Upper lobe of left lung (tissue), 6 donors: Measurements from ENCODE around the gene TRIM72. TPM values are rescaled to one million over a fixed set of nuclear protein-coding genes. Genes with fewer than 3 reads are reported as not detected.
A peak's percentile ranks its signal among the peaks of the same experiment; 100 is the strongest.

ENCODE experiments used
- ATAC-seq, 2 donors: fragments of 200-7000 bp; cut with Tn5 transposase; one replicate each; pipeline ENCODE4 v1.9.1; 2022; ENCODE audit warnings: mild to moderate bottlenecking in 2 of 2, moderate library complexity in 2 of 2; ENCODE audit not compliant: low FRiP score in 2 of 2
- DNase-seq, 2 donors: peaks; one replicate each; pipeline ENCODE4 v3.0.0-alpha.2; 2019 to 2020
- H3K27ac ChIP-seq, 4 donors: fragments of 200-600 bp; sonication (generic); one replicate each; pipeline ENCODE4 v1.5.1; 2016 to 2019
- H3K27me3 ChIP-seq, 4 donors: fragments of 200-600 bp; sonication (generic); one replicate each; pipeline ENCODE4 v1.5.1; 2017 to 2019
- H3K36me3 ChIP-seq, 4 donors: fragments of 200-600 bp; sonication (generic); one replicate each; pipeline ENCODE4 v1.5.1; 2016 to 2019
- H3K4me1 ChIP-seq, 4 donors: fragments of 200-600 bp; sonication (generic); one replicate each; pipeline ENCODE4 v1.5.1; 2018 to 2019
- H3K4me3 ChIP-seq, 4 donors: fragments of 200-600 bp; sonication (generic); one replicate each; pipeline ENCODE4 v1.5.1; 2017 to 2019; ENCODE audit warnings: mild to moderate bottlenecking in 2 of 4, moderate library complexity in 1 of 4
- H3K9me3 ChIP-seq, 4 donors: fragments of 200-600 bp; sonication (generic); one replicate each; pipeline ENCODE4 v1.5.1; 2018 to 2019
- CTCF ChIP-seq, 6 experiments: fragments of 450-650 bp in 4 of 6; fragments of 200-600 bp in 2 of 6; sonication (generic) in 2 of 6; IDR thresholded peaks; one replicate each; pipeline ENCODE4 v1.5.1; 2016 to 2019; ENCODE audit warnings: antibody characterized with exemption in 6 of 6
- EP300 ChIP-seq, 4 donors: sonication (generic); formaldehyde crosslinking; IDR thresholded peaks; one replicate each; pipeline ENCODE4 v1.5.1; 2017; ENCODE audit warnings: antibody characterized with exemption in 4 of 4, control low read depth in 2 of 4
- POLR2A ChIP-seq, 4 donors: fragments of 450-650 bp; IDR thresholded peaks; one replicate each; pipeline ENCODE4 v1.5.1; 2016 to 2017; ENCODE audit warnings: antibody characterized with exemption in 4 of 4, mild to moderate bottlenecking in 2 of 4
- POLR2AphosphoS5 ChIP-seq, 2 donors: sonication (generic); formaldehyde crosslinking; IDR thresholded peaks; one replicate each; pipeline ENCODE4 v1.5.1; 2017; ENCODE audit warnings: antibody characterized with exemption in 2 of 2
- WGBS, 2 donors: methylation state at CpG; one replicate each; pipeline ENCODE4 v1.1.5; 2017 to 2018; 5-methylcytosine and 5-hydroxymethylcytosine counted together
- total RNA-seq, 6 donors: library from RNA; depleted of rRNA in 4 of 6; stranded (reverse); fragments of >200 nt in 4 of 6; gene quantifications; one replicate each; pipeline versions ENCODE4 v1.1.0 to v1.2.1, GENCODE V29; 2016 to 2021
- donor health status: DM: no; HTN: no; CAD: no; lungs with moderate emphysema.
- donor health status: DM: no; HTN: yes; CAD: no; lungs with severe emphysema.

The TRIM72 gene
- total RNA-seq, 6 donors from 2014 or later: 0.27 TPM; not detected in 5

GRCh38 chr16:31179219-31179746 lies 34.6 kb upstream of the TRIM72 start:
- TF ChIP-seq CTCF (IDR thresholded peaks at IDR 0.05): no peak
- DNase-seq (peak in 1 of 2 donors; percentile 23), ATAC-seq (no peak)
- Histone ChIP-seq H3K9me3 (no peaks in the 10 kb centered on the region), H3K27me3 (no peaks in the 10 kb centered on the region), H3K4me1 (peaks cover 37 to 54% (median 44%) of the 10 kb centered on the region in 4 donors), H3K4me3 (peak overlapping the region; percentile 71 to 94 (median 76)), H3K27ac (peak overlapping the region; percentile 96 to 98 (median 98)), H3K36me3 (peaks cover 9 to 23% (median 16%) of the 10 kb centered on the region in 4 donors)
- WGBS, 2 donors: 3 to 6% methylated on average over 12 to 18 of the region's 27 CpGs

GRCh38 chr16:31179747-31180459 lies 34.0 kb upstream of the TRIM72 start, which contains the start of gene FUS:
Gene FUS (plus strand): TSS chr16:31180139. CDS start chr16:31180215, 76 bp downstream.
- TF ChIP-seq CTCF (IDR thresholded peaks at IDR 0.05) (peak in 4 of 6 experiments; percentile 25 to 50 (median 34)), EP300 (IDR thresholded peaks at IDR 0.05) (peak in 1 of 4 donors; percentile 97), POLR2A (IDR thresholded peaks at IDR 0.05) (peak; percentile 77 to 100 (median 98)), POLR2AphosphoS5 (IDR thresholded peaks at IDR 0.05) (peak; percentile 100)
- H3K27ac ChIP-seq: peak within 1 kb of the TSS; percentile 96 to 98 (median 98)
- H3K27me3 ChIP-seq: no peaks in the 10 kb centered on the region
- no peaks in the 10 kb centered on the region for H3K9me3 ChIP-seq
- 0 to 1% methylated on average over 26 to 48 of the region's 69 CpGs for WGBS, 2 donors
- H3K4me1 ChIP-seq: peaks cover 37 to 55% (median 44%) of the 10 kb centered on the region in 4 donors
- DNase-seq: peak; percentile 90 to 98
- ATAC-seq: peak; percentile 93 to 95
- peak within 1 kb of the TSS; percentile 71 to 94 (median 82) for H3K4me3 ChIP-seq
- H3K36me3 ChIP-seq: peaks cover 11 to 29% (median 21%) of the 10 kb centered on the region in 4 donors

- WGBS, 2 donors: 3 to 4% methylated on average over 27 to 31 of the region's 31 CpGs
- H3K36me3 ChIP-seq: peaks cover 25 to 42% (median 32%) of the 10 kb centered on the region in 4 donors
- ATAC-seq: peak in 1 of 2 donors; percentile 18
- TF ChIP-seq POLR2A (IDR thresholded peaks at IDR 0.05) (no peak), POLR2AphosphoS5 (IDR thresholded peaks at IDR 0.05) (no peak), CTCF (IDR thresholded peaks at IDR 0.05) (no peak)
- no peaks in the 10 kb centered on the region for H3K9me3 ChIP-seq
- H3K4me1 ChIP-seq: peaks cover 44 to 67% (median 47%) of the 10 kb centered on the region in 4 donors
- DNase-seq: peak in 1 of 2 donors; percentile 52
- H3K27me3 ChIP-seq: no peaks in the 10 kb centered on the region
- peak overlapping the region; percentile 96 to 98 (median 98) for H3K27ac ChIP-seq
- peak overlapping the region; percentile 71 to 94 (median 82) for H3K4me3 ChIP-seq
Measured at GRCh38 chr16:31181102-31181830, 32.7 kb upstream of the TRIM72 start.

- TF ChIP-seq POLR2A (IDR thresholded peaks at IDR 0.05): no peak
- no peak for TF ChIP-seq POLR2AphosphoS5 (IDR thresholded peaks at IDR 0.05)
- TF ChIP-seq CTCF (IDR thresholded peaks at IDR 0.05): no peak
- TF ChIP-seq EP300 (IDR thresholded peaks at IDR 0.05): no peak
- peaks cover 34 to 54% (median 44%) of the 10 kb centered on the region in 4 donors for H3K36me3 ChIP-seq
- no peaks in the 10 kb centered on the region for H3K27me3 ChIP-seq
- peak overlapping the region in 3 of 4 donors; percentile 71 to 94 (median 82) for H3K4me3 ChIP-seq
- ATAC-seq: no peak
- H3K4me1 ChIP-seq: peaks cover 40 to 65% (median 42%) of the 10 kb centered on the region in 4 donors
- H3K9me3 ChIP-seq: no peaks in the 10 kb centered on the region
- DNase-seq: no peak
- WGBS, 2 donors: 33 to 48% methylated on average over 7 of the region's 7 CpGs
- H3K27ac ChIP-seq: peak overlapping the region in 2 of 4 donors; percentile 19 to 98
Measured at GRCh38 chr16:31182391-31182790, 31.5 kb upstream of the TRIM72 start.
